ENCODE data around the gene TMEM140.

TMEM140 gene

GRCh38 chr7:135178364-135178763 lies 30.5 kb downstream of the TMEM140 start:
- H2BK12ac ChIP-seq (ENCODE audit: low read length), result no peak overlapping the region
- no peak overlapping the region for H2BK120ac ChIP-seq (ENCODE audit: low read depth, low read length)
- H3K4ac ChIP-seq (ENCODE audit: low read length), result no peak overlapping the region
- H3K14ac ChIP-seq (ENCODE audit: low read length), result no peak overlapping the region
- DNase-seq (ENCODE audit: low spot score), result no peak
- H2AK5ac ChIP-seq (ENCODE audit: low read depth, low read length), result no peak overlapping the region
- no peaks in the 10 kb centered on the region for H3K79me1 ChIP-seq (ENCODE audit: low read depth, low read length)
- no peak overlapping the region for H2BK15ac ChIP-seq (ENCODE audit: low read length)
- no peak overlapping the region for H2AFZ ChIP-seq (ENCODE audit: low read length)
- no peak overlapping the region for H2BK5ac ChIP-seq (ENCODE audit: low read length)
- no peak overlapping the region for H4K8ac ChIP-seq (ENCODE audit: low read depth, low read length)
- H3K23ac ChIP-seq (ENCODE audit: low read depth, low read length, poor library complexity), result no peak overlapping the region
- no peaks in the 10 kb centered on the region for H3K27me3 ChIP-seq (ENCODE audit: control insufficient read depth in 3 of 3, insufficient read depth in 3 of 3, low read depth in 1 of 3, low read length in 3 of 3)
- H3K9ac ChIP-seq (ENCODE audit: low read depth, low read length, poor library complexity), result no peak overlapping the region
- no peak overlapping the region for H3K4me3 ChIP-seq (ENCODE audit: low read length in 2 of 2)
- H3K9me3 ChIP-seq (replicated peaks in 1 of 2; ENCODE audit: control insufficient read depth in 2 of 2, insufficient read depth in 1 of 2, low read depth in 1 of 2, low read length in 2 of 2), result peaks cover 13 to 16% of the 10 kb centered on the region in 2 donors
- H3K18ac ChIP-seq (ENCODE audit: low read length), result no peak overlapping the region
- WGBS, 2 donors (ENCODE audit: extremely low coverage in 2 of 2, insufficient read length in 2 of 2, insufficient replicate concordance in 1 of 2), result no CpG with 5 or more reads among the region's 13 CpGs
- no peak overlapping the region for H3K27ac ChIP-seq (replicated peaks; ENCODE audit: low read length)
- H3K4me1 ChIP-seq (ENCODE audit: control insufficient read depth in 2 of 2, insufficient read depth in 1 of 2, low read depth in 1 of 2, low read length in 2 of 2), result peaks cover 3 to 11% of the 10 kb centered on the region in 2 donors
- H3K36me3 ChIP-seq (replicated peaks in 1 of 2; ENCODE audit: control insufficient read depth in 2 of 2, insufficient read depth in 2 of 2, low read length in 2 of 2), result peaks cover 0 to 1% of the 10 kb centered on the region in 2 donors
- H3K4me2 ChIP-seq (ENCODE audit: insufficient read depth, low read length, poor library complexity, severe bottlenecking), result no peak overlapping the region
- no peak overlapping the region for H4K91ac ChIP-seq (ENCODE audit: low read depth, low read length, poor library complexity)

GRCh38 chr7:135179321-135179925 lies 31.6 kb downstream of the TMEM140 start:
- Histone ChIP-seq H3K4me2 (ENCODE audit: insufficient read depth, low read length, poor library complexity, severe bottlenecking) (no peak overlapping the region), H4K8ac (ENCODE audit: low read depth, low read length) (no peak overlapping the region), H2AK5ac (ENCODE audit: low read depth, low read length) (no peak overlapping the region), H3K79me1 (ENCODE audit: low read depth, low read length) (no peaks in the 10 kb centered on the region), H3K36me3 (replicated peaks in 1 of 2; ENCODE audit: control insufficient read depth in 2 of 2, insufficient read depth in 2 of 2, low read length in 2 of 2) (peaks cover 0 to 11% of the 10 kb centered on the region in 2 donors), H3K14ac (ENCODE audit: low read length) (no peak overlapping the region), H3K23ac (ENCODE audit: low read depth, low read length, poor library complexity) (no peak overlapping the region), H4K91ac (ENCODE audit: low read depth, low read length, poor library complexity) (no peak overlapping the region), H2AFZ (ENCODE audit: low read length) (no peak overlapping the region), H2BK5ac (ENCODE audit: low read length) (no peak overlapping the region), H3K4me1 (ENCODE audit: control insufficient read depth in 2 of 2, insufficient read depth in 1 of 2, low read depth in 1 of 2, low read length in 2 of 2) (peaks cover 3 to 11% of the 10 kb centered on the region in 2 donors), H3K9me3 (replicated peaks in 1 of 2; ENCODE audit: control insufficient read depth in 2 of 2, insufficient read depth in 1 of 2, low read depth in 1 of 2, low read length in 2 of 2) (peaks cover 14 to 16% of the 10 kb centered on the region in 2 donors), H3K4me3 (ENCODE audit: low read length in 2 of 2) (no peak overlapping the region), H3K9ac (ENCODE audit: low read depth, low read length, poor library complexity) (no peak overlapping the region), H2BK12ac (ENCODE audit: low read length) (no peak overlapping the region), H3K4ac (ENCODE audit: low read length) (no peak overlapping the region), H2BK120ac (ENCODE audit: low read depth, low read length) (no peak overlapping the region), H3K27ac (replicated peaks; ENCODE audit: low read length) (no peak overlapping the region), H3K27me3 (ENCODE audit: control insufficient read depth in 3 of 3, insufficient read depth in 3 of 3, low read depth in 1 of 3, low read length in 3 of 3) (no peaks in the 10 kb centered on the region), H2BK15ac (ENCODE audit: low read length) (no peak overlapping the region), H3K18ac (ENCODE audit: low read length) (peak overlapping the region; percentile 11)
- DNase-seq (ENCODE audit: low spot score), result no peak
- no CpG with 5 or more reads among the region's 8 CpGs for WGBS, 2 donors (ENCODE audit: extremely low coverage in 2 of 2, insufficient read length in 2 of 2, insufficient replicate concordance in 1 of 2)

GRCh38 chr7:135180122-135180521 lies 32.2 kb downstream of the TMEM140 start:
- DNase-seq (ENCODE audit: low spot score), result no peak
- no CpG with 5 or more reads among the region's 5 CpGs for WGBS, 2 donors (ENCODE audit: extremely low coverage in 2 of 2, insufficient read length in 2 of 2, insufficient replicate concordance in 1 of 2)
- Histone ChIP-seq H3K79me1 (ENCODE audit: low read depth, low read length) (no peaks in the 10 kb centered on the region), H2AK5ac (ENCODE audit: low read depth, low read length) (no peak overlapping the region), H3K27me3 (ENCODE audit: control insufficient read depth in 3 of 3, insufficient read depth in 3 of 3, low read depth in 1 of 3, low read length in 3 of 3) (no peaks in the 10 kb centered on the region), H3K23ac (ENCODE audit: low read depth, low read length, poor library complexity) (no peak overlapping the region), H3K27ac (replicated peaks; ENCODE audit: low read length) (no peak overlapping the region), H3K14ac (ENCODE audit: low read length) (no peak overlapping the region), H3K36me3 (replicated peaks in 1 of 2; ENCODE audit: control insufficient read depth in 2 of 2, insufficient read depth in 2 of 2, low read length in 2 of 2) (peaks cover 0 to 16% of the 10 kb centered on the region in 2 donors), H3K9ac (ENCODE audit: low read depth, low read length, poor library complexity) (no peak overlapping the region), H3K4me2 (ENCODE audit: insufficient read depth, low read length, poor library complexity, severe bottlenecking) (no peak overlapping the region), H2BK5ac (ENCODE audit: low read length) (no peak overlapping the region), H2BK15ac (ENCODE audit: low read length) (no peak overlapping the region), H2BK12ac (ENCODE audit: low read length) (no peak overlapping the region), H3K4me1 (ENCODE audit: control insufficient read depth in 2 of 2, insufficient read depth in 1 of 2, low read depth in 1 of 2, low read length in 2 of 2) (peaks cover 3 to 11% of the 10 kb centered on the region in 2 donors), H2AFZ (ENCODE audit: low read length) (no peak overlapping the region), H4K91ac (ENCODE audit: low read depth, low read length, poor library complexity) (no peak overlapping the region), H3K4me3 (ENCODE audit: low read length in 2 of 2) (no peak overlapping the region), H3K18ac (ENCODE audit: low read length) (no peak overlapping the region), H3K4ac (ENCODE audit: low read length) (no peak overlapping the region), H4K8ac (ENCODE audit: low read depth, low read length) (no peak overlapping the region), H3K9me3 (replicated peaks in 1 of 2; ENCODE audit: control insufficient read depth in 2 of 2, insufficient read depth in 1 of 2, low read depth in 1 of 2, low read length in 2 of 2) (peaks cover 14 to 16% of the 10 kb centered on the region in 2 donors), H2BK120ac (ENCODE audit: low read depth, low read length) (no peak overlapping the region)

- WGBS, 2 donors (ENCODE audit: extremely low coverage in 2 of 2, insufficient read length in 2 of 2, insufficient replicate concordance in 1 of 2), result no CpG with 5 or more reads among the region's 3 CpGs
- DNase-seq (ENCODE audit: low spot score), result no peak
- H3K27me3 ChIP-seq (ENCODE audit: control insufficient read depth in 3 of 3, insufficient read depth in 3 of 3, low read depth in 1 of 3, low read length in 3 of 3), result no peaks in the 10 kb centered on the region
- no peak overlapping the region for H3K9ac ChIP-seq (ENCODE audit: low read depth, low read length, poor library complexity)
- H2BK15ac ChIP-seq (ENCODE audit: low read length), result no peak overlapping the region
- no peak overlapping the region for H2BK5ac ChIP-seq (ENCODE audit: low read length)
- no peak overlapping the region for H2AFZ ChIP-seq (ENCODE audit: low read length)
- peaks cover 14 to 16% of the 10 kb centered on the region in 2 donors for H3K9me3 ChIP-seq (replicated peaks in 1 of 2; ENCODE audit: control insufficient read depth in 2 of 2, insufficient read depth in 1 of 2, low read depth in 1 of 2, low read length in 2 of 2)
- no peaks in the 10 kb centered on the region for H3K79me1 ChIP-seq (ENCODE audit: low read depth, low read length)
- no peak overlapping the region for H2BK12ac ChIP-seq (ENCODE audit: low read length)
- H3K4me3 ChIP-seq (ENCODE audit: low read length in 2 of 2), result no peak overlapping the region
- H3K14ac ChIP-seq (ENCODE audit: low read length), result no peak overlapping the region
- no peak overlapping the region for H3K4ac ChIP-seq (ENCODE audit: low read length)
- H2AK5ac ChIP-seq (ENCODE audit: low read depth, low read length), result no peak overlapping the region
- H3K23ac ChIP-seq (ENCODE audit: low read depth, low read length, poor library complexity), result no peak overlapping the region
- H3K4me2 ChIP-seq (ENCODE audit: insufficient read depth, low read length, poor library complexity, severe bottlenecking), result no peak overlapping the region
- peaks cover 2 to 29% of the 10 kb centered on the region in 2 donors for H3K36me3 ChIP-seq (replicated peaks in 1 of 2; ENCODE audit: control insufficient read depth in 2 of 2, insufficient read depth in 2 of 2, low read length in 2 of 2)
- H4K91ac ChIP-seq (ENCODE audit: low read depth, low read length, poor library complexity), result no peak overlapping the region
- H3K27ac ChIP-seq (replicated peaks; ENCODE audit: low read length), result no peak overlapping the region
- no peak overlapping the region for H2BK120ac ChIP-seq (ENCODE audit: low read depth, low read length)
- no peak overlapping the region for H3K18ac ChIP-seq (ENCODE audit: low read length)
- no peak overlapping the region for H4K8ac ChIP-seq (ENCODE audit: low read depth, low read length)
- peaks cover 3 to 11% of the 10 kb centered on the region in 2 donors for H3K4me1 ChIP-seq (ENCODE audit: control insufficient read depth in 2 of 2, insufficient read depth in 1 of 2, low read depth in 1 of 2, low read length in 2 of 2)
These were observed 33.5 kb downstream of the TMEM140 start for GRCh38 chr7:135181261-135181928.
